Measurements from ENCODE around the gene UBE2H.

DNA sequence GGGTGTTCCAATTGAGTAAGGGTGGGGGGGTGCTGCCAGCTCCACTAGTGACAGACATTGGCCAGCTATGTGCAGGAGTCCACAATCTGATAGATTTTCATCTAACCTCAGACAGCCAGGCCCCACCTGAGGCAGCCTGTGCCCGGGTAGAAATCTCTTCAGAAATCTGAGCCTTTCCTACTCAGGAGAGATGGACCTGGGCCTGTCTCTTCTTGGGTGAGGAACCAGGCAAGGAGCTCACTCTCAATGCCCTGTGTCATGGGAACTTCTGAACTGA is 86.9 kb downstream of the UBE2H start:
- TF ChIP-seq CTCF (IDR thresholded peaks at IDR 0.05; ENCODE audit: low read depth, low read length) (no peak), POLR2A (IDR thresholded peaks at IDR 0.05; ENCODE audit: extremely low read depth, insufficient read length) (no peak), MAX (IDR thresholded peaks at IDR 0.05; ENCODE audit: low read depth, low read length) (no peak), MYC (IDR thresholded peaks at IDR 0.05; ENCODE audit: low read depth, low read length) (no peak)

Measured in NB4 (cell line).